GM12878 (cell line): ENCODE results near the gene TMEM170B. TPM values are rescaled to one million over a fixed set of nuclear protein-coding genes. Genes with fewer than 3 reads are reported as not detected.

Experiments
- ATAC-seq: fragments of 200-7000 bp; cut with Tn5 transposase; 3 replicates; pipeline ENCODE4 v1.9.1; 2020; ENCODE audit warnings: mild to moderate bottlenecking, moderate library complexity
- BruUV-seq: library from RNA; stranded (reverse); fragments of 400-500 nt; replicated peaks from 2 replicates; lab custom pipeline; 2021; lab: Mats Ljungman, UMichigan
- CTCF ChIA-PET: fragments of 300-600 bp; sonication (Branson Sonifier 250); formaldehyde crosslinking; extraction: SDS; loops from one replicate; lab custom pipeline; 2021; ENCODE audit warnings: inconsistent platforms; lab: Yijun Ruan, JAX
- POLR2A ChIA-PET: fragments of 350-600 bp; formaldehyde crosslinking; extraction: SDS; loops from one replicate; lab custom pipeline; 2021; ENCODE audit warnings: inconsistent platforms; lab: Charles Lee
- RAD21 ChIA-PET: fragments of 300-600 bp; sonication (Branson Sonifier 250); formaldehyde crosslinking; loops from one replicate; lab custom pipeline; 2023; ENCODE audit warnings: antibody characterized with exemption; ENCODE audit not compliant: unreplicated experiment; lab: Charles Lee
- SMC1A ChIA-PET: fragments of 300-600 bp; sonication (Branson Sonifier 250); formaldehyde crosslinking; loops from one replicate; lab custom pipeline; 2023; ENCODE audit not compliant: unreplicated experiment, uncharacterized antibody; lab: Charles Lee
- DNase-seq: peaks from one replicate; pipeline ENCODE4 v3.0.0-alpha.2; 2011; ENCODE audit warnings: low read depth, low spot score
- FAIRE-seq: peaks from 3 replicates; lab custom pipeline; 2011; peaks lifted over from hg19 to GRCh38; lab: Jason Lieb, UNC
- H2AFZ ChIP-seq: 2 replicates; pipeline ENCODE4 v1.6.0; 2011; ENCODE audit warnings: low read depth, low read length, control low read depth; ENCODE audit not compliant: control insufficient read depth
- H3K27ac ChIP-seq: 2 replicates; pipeline ENCODE4 v1.5.1; 2011; ENCODE audit warnings: control low read depth; ENCODE audit not compliant: control insufficient read depth, insufficient read depth
- H3K27me3 ChIP-seq, 2 experiments: replicated peaks in 1 of 2; 2 replicates each; pipeline versions ENCODE4 v1.6.0 to v1.6.1; 2011; ENCODE audit warnings: low read length in 1 of 2; ENCODE audit not compliant: control insufficient read depth in 2 of 2, insufficient read depth in 2 of 2
- H3K36me3 ChIP-seq, 2 experiments: 2 replicates each; pipeline ENCODE4 v1.5.1; 2011; ENCODE audit warnings: low read length in 1 of 2; ENCODE audit not compliant: control insufficient read depth in 2 of 2, insufficient read depth in 2 of 2
- H3K4me1 ChIP-seq: 2 replicates; pipeline ENCODE4 v1.6.1; 2011; ENCODE audit warnings: mild to moderate bottlenecking, low read length, moderate library complexity, mixed read lengths; ENCODE audit not compliant: control insufficient read depth, insufficient read depth
- H3K4me2 ChIP-seq: 2 replicates; pipeline ENCODE4 v1.6.0; 2011; ENCODE audit warnings: control low read depth; ENCODE audit not compliant: control insufficient read depth, insufficient read depth
- H3K4me3 ChIP-seq: fragments of 200-600 bp; sonication (generic); 2 replicates; pipeline ENCODE4 v1.5.1; 2016
- H3K79me2 ChIP-seq: 2 replicates; pipeline ENCODE4 v1.6.0; 2011; ENCODE audit warnings: low read length; ENCODE audit not compliant: control insufficient read depth, insufficient read depth
- H3K9ac ChIP-seq: 2 replicates; pipeline ENCODE4 v1.8.0; 2011; ENCODE audit warnings: low read length, control low read depth, mixed read lengths; ENCODE audit not compliant: control insufficient read depth, insufficient read depth
- H3K9me3 ChIP-seq: replicated peaks from 3 replicates; pipeline ENCODE4 v1.5.1; 2011; ENCODE audit warnings: mild to moderate bottlenecking, low read length; ENCODE audit not compliant: control insufficient read depth, insufficient read depth
- H4K20me1 ChIP-seq: 2 replicates; pipeline ENCODE4 v1.6.0; 2011; ENCODE audit not compliant: control insufficient read depth, insufficient read depth
- IKZF2 ChIP-seq, 2 experiments: fragments of 450-650 bp; IDR thresholded peaks; 2 replicates each; pipeline ENCODE4 v1.6.1; 2017; ENCODE audit warnings: mild to moderate bottlenecking in 2 of 2, moderate library complexity in 2 of 2
- MEF2B ChIP-seq: fragments of 450-650 bp; IDR thresholded peaks from 2 replicates; pipeline ENCODE4 v1.6.1; 2018; ENCODE audit warnings: mild to moderate bottlenecking, moderate library complexity; ENCODE audit not compliant: partially characterized antibody, poor library complexity, severe bottlenecking
- NBN ChIP-seq: fragments of 450-650 bp; IDR thresholded peaks from 2 replicates; pipeline ENCODE4 v1.6.1; 2016
- RUNX3 ChIP-seq: IDR thresholded peaks from 2 replicates; pipeline ENCODE4 v1.6.1; 2012; ENCODE audit warnings: low read length, inconsistent platforms
- SMC3 ChIP-seq: IDR thresholded peaks from 2 replicates; pipeline ENCODE4 v1.6.1; 2011; ENCODE audit warnings: low read length, improper control_type of control experiment, borderline replicate concordance
- SPI1 ChIP-seq: IDR thresholded peaks from 2 replicates; pipeline ENCODE4 v1.6.1; 2011; ENCODE audit warnings: low read depth, mild to moderate bottlenecking, low read length, moderate library complexity, borderline replicate concordance; ENCODE audit not compliant: insufficient read depth
- TAF1 ChIP-seq: IDR thresholded peaks from 2 replicates; pipeline ENCODE4 v1.6.1; 2011; ENCODE audit warnings: mild to moderate bottlenecking, low read depth, low read length, borderline replicate concordance
- YY1 ChIP-seq: IDR thresholded peaks from 2 replicates; pipeline ENCODE4 v1.6.1; 2011; ENCODE audit warnings: low read depth, mild to moderate bottlenecking, low read length
- ZBED1 ChIP-seq: IDR thresholded peaks from 2 replicates; pipeline ENCODE4 v1.6.1; 2016; ENCODE audit warnings: borderline replicate concordance
- WGBS: methylation state at CpG from one replicate; pipeline ENCODE4 v1.1.6; 2016; ENCODE audit warnings: low lambda C conversion rate; ENCODE audit not compliant: insufficient replicate concordance, insufficient coverage; ENCODE audit errors: missing lambda C conversion rate; 5-methylcytosine and 5-hydroxymethylcytosine counted together
- in situ Hi-C: fragments of 300-500 bp; cut with MboI; formaldehyde crosslinking; loops from 9 replicates; pipeline ENCODE4 v1.14.3; 2018; ENCODE audit warnings: mixed read lengths
- intact Hi-C: fragments of 100-400 bp; cut with micrococcal nuclease; formaldehyde crosslinking; loops from one replicate; pipeline ENCODE4 v1.14.2; 2022; ENCODE audit not compliant: unreplicated experiment
- polyA plus RNA-seq, 11 experiments: library from polyadenylated mRNA; depleted of rRNA in 4 of 11; unstranded in 6 of 11; stranded (reverse) in 5 of 11; fragments of >200 nt; fragmentation: Nextera tagmentation in 4 of 11; fragmentation: Illumina TruSeq in 1 of 11; extraction: Ambion mirVana in 4 of 11; extraction: Trizol in 1 of 11; gene quantifications; 1 replicate in 1 of 11; 2 replicates in 10 of 11; pipeline versions ENCODE4 v1.2.1 to v1.2.3, GENCODE V29; 2011 to 2016; ENCODE audit warnings: inconsistent platforms in 2 of 11, missing spikeins in 2 of 11, low read depth in 1 of 11
- total RNA-seq, 4 experiments: library from RNA; depleted of rRNA in 3 of 4; stranded (reverse); fragments of >200 nt in 3 of 4; fragmentation: Illumina TruSeq in 1 of 4; extraction: Trizol in 1 of 4; gene quantifications; 2 replicates each; pipeline versions ENCODE4 v1.2.1 to v1.2.3, GENCODE V29; 2013 to 2021
- TF ChIP-seq, protein P1 (sequence below): fragments of 450-650 bp; IDR thresholded peaks from 2 replicates; pipeline ENCODE4 v1.6.1; 2016; ENCODE audit warnings: mild to moderate bottlenecking
- TF ChIP-seq, protein P2 (sequence below): fragments of 450-650 bp; IDR thresholded peaks from 2 replicates; pipeline ENCODE4 v1.6.1; 2017; ENCODE audit warnings: mild to moderate bottlenecking, moderate library complexity
- TF ChIP-seq, protein P3 (sequence below): fragments of 450-650 bp; formaldehyde crosslinking; IDR thresholded peaks from 2 replicates; pipeline ENCODE4 v1.5.0; 2022; ENCODE audit warnings: mild to moderate bottlenecking, missing genetic modification characterization

TMEM170B gene
- total and polyA plus RNA-seq, 10 of the 15 experiments (the other 5 are each of a cell fraction or from before 2014, with no cell fraction given) = 0.38 to 10.3 (median 4.2) TPM

DNA sequence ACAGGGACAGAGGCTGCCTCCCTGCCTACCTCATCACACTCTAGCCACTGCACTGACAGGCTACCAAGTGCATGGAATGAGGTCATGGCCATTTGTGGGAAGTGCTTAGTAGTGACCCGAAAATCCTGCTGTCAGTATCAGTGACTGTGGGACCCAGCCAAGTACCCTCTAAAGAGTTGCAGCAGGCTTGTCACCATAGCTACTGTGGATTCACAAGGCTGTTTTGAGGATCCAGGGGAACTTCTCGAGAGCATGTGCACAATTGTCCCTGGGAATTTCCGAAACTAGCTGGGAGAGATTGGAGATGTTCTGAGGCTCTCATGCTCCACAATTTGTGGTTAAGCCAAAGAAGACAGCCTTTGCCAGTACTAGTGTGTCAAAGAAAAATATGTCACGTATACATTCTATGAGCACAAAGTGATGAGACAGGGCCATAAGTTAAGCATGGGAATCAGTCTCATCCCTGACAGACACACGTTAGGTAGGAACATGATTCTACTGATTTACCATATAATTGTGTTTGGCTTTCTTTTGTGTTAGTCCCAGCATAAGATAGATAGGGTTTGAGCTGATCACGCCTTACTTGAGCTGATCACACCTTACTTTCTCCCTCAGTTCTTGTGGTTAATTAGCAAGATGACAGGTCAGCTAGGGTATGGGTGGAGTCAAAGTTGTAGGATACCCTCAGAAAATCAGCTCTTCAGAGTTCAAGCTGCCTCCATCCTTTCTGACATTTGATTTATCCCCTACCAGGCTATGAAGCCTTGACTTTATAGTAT lies 42.6 kb upstream of the TMEM170B start:
- Histone ChIP-seq H3K4me3 (no peak overlapping the region), H2AFZ (peak overlapping the region; percentile 68), H3K27ac (peak overlapping the region; percentile 68), H3K9ac (no peak overlapping the region; the same call in none of the 2 replicates), H4K20me1 (no peaks in the 10 kb centered on the region), H3K4me1 (peaks cover 56% of the 10 kb centered on the region), H3K9me3 (peaks cover 3% of the 10 kb centered on the region; the same call in 2 of the 3 replicates), H3K4me2 (peak overlapping the region; percentile 7), H3K79me2 (no peaks in the 10 kb centered on the region), H3K27me3 (no peaks in the 10 kb centered on the region), H3K36me3 (no peaks in the 10 kb centered on the region)
- ChIA-PET RAD21 (interaction anchor here (0.7 to 7.1 kb wide), 52 partner anchors 10 to 1017 kb away, joined by 3 to 348 read pairs (median 16); partner anchors contain the start of genes NEDD9 and SMIM13), POLR2A (interaction anchor here (0.9 to 5.8 kb wide), 16 partner anchors 15 to 350 kb away, joined by 3 to 82 read pairs (median 6); no protein-coding TSS in a partner anchor), SMC1A (interaction anchor here (0.8 to 9.0 kb wide), 70 partner anchors 10 to 547 kb away, joined by 3 to 250 read pairs (median 12); partner anchors contain the start of genes NEDD9 and SMIM13), CTCF (interaction anchor here (0.6 to 10.3 kb wide), 74 partner anchors 9 to 1031 kb away, joined by 3 to 159 read pairs (median 7); partner anchors contain the start of genes NEDD9 and SMIM13)
- DNase-seq (no peak), FAIRE-seq (no peak), ATAC-seq (peak; percentile 70)
- BruUV-seq = no TSS peak
- WGBS = 18% methylated on average over 6 of the region's 6 CpGs
- in situ Hi-C loops (loop anchor here (5.0 to 10.0 kb wide), 3 partner anchors 320 to 538 kb away; no protein-coding TSS in a partner anchor), intact Hi-C loops (loop anchor here (1.0 kb wide), 1 partner anchor 28 kb away; no protein-coding TSS in a partner anchor)
- TF ChIP-seq, protein P1, sequence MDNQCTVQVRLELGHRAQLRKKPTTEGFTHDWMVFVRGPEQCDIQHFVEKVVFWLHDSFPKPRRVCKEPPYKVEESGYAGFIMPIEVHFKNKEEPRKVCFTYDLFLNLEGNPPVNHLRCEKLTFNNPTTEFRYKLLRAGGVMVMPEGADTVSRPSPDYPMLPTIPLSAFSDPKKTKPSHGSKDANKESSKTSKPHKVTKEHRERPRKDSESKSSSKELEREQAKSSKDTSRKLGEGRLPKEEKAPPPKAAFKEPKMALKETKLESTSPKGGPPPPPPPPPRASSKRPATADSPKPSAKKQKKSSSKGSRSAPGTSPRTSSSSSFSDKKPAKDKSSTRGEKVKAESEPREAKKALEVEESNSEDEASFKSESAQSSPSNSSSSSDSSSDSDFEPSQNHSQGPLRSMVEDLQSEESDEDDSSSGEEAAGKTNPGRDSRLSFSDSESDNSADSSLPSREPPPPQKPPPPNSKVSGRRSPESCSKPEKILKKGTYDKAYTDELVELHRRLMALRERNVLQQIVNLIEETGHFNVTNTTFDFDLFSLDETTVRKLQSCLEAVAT = peak; percentile 44; the same call in 1 of the 2 replicates
- TF ChIP-seq NBN (peak; percentile 46; the same call in 1 of the 2 replicates), RUNX3 (peak; percentile 77), IKZF2 (IDR thresholded peaks at IDR 0.05) (peak; percentile 60 to 74), MEF2B (peak; percentile 61), SPI1 (peak; percentile 23; the same call in 1 of the 2 replicates), YY1 (0 out of 2 replicates have a peak, but pooled peaks have one; percentile 8), SMC3 (0 out of 2 replicates have a peak, but pooled peaks have one; percentile 4), TAF1 (0 out of 2 replicates have a peak, but pooled peaks have one; percentile 10), ZBED1 (peak; percentile 48; the same call in 1 of the 2 replicates)
- TF ChIP-seq, protein P2, sequence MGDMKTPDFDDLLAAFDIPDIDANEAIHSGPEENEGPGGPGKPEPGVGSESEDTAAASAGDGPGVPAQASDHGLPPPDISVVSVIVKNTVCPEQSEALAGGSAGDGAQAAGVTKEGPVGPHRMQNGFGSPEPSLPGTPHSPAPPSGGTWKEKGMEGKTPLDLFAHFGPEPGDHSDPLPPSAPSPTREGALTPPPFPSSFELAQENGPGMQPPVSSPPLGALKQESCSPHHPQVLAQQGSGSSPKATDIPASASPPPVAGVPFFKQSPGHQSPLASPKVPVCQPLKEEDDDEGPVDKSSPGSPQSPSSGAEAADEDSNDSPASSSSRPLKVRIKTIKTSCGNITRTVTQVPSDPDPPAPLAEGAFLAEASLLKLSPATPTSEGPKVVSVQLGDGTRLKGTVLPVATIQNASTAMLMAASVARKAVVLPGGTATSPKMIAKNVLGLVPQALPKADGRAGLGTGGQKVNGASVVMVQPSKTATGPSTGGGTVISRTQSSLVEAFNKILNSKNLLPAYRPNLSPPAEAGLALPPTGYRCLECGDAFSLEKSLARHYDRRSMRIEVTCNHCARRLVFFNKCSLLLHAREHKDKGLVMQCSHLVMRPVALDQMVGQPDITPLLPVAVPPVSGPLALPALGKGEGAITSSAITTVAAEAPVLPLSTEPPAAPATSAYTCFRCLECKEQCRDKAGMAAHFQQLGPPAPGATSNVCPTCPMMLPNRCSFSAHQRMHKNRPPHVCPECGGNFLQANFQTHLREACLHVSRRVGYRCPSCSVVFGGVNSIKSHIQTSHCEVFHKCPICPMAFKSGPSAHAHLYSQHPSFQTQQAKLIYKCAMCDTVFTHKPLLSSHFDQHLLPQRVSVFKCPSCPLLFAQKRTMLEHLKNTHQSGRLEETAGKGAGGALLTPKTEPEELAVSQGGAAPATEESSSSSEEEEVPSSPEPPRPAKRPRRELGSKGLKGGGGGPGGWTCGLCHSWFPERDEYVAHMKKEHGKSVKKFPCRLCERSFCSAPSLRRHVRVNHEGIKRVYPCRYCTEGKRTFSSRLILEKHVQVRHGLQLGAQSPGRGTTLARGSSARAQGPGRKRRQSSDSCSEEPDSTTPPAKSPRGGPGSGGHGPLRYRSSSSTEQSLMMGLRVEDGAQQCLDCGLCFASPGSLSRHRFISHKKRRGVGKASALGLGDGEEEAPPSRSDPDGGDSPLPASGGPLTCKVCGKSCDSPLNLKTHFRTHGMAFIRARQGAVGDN = peak; percentile 32; the same call in 1 of the 2 replicates
- TF ChIP-seq, protein P3, sequence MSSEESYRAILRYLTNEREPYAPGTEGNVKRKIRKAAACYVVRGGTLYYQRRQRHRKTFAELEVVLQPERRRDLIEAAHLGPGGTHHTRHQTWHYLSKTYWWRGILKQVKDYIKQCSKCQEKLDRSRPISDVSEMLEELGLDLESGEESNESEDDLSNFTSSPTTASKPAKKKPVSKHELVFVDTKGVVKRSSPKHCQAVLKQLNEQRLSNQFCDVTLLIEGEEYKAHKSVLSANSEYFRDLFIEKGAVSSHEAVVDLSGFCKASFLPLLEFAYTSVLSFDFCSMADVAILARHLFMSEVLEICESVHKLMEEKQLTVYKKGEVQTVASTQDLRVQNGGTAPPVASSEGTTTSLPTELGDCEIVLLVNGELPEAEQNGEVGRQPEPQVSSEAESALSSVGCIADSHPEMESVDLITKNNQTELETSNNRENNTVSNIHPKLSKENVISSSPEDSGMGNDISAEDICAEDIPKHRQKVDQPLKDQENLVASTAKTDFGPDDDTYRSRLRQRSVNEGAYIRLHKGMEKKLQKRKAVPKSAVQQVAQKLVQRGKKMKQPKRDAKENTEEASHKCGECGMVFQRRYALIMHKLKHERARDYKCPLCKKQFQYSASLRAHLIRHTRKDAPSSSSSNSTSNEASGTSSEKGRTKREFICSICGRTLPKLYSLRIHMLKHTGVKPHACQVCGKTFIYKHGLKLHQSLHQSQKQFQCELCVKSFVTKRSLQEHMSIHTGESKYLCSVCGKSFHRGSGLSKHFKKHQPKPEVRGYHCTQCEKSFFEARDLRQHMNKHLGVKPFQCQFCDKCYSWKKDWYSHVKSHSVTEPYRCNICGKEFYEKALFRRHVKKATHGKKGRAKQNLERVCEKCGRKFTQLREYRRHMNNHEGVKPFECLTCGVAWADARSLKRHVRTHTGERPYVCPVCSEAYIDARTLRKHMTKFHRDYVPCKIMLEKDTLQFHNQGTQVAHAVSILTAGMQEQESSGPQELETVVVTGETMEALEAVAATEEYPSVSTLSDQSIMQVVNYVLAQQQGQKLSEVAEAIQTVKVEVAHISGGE (CRISPR knock-in tag) = no peak
